ENCODE data around the gene TMEM132C. TPM values are rescaled to one million over a fixed set of nuclear protein-coding genes. Genes with fewer than 3 reads are reported as not detected.

The TMEM132C gene
- total and polyA plus RNA-seq, 2 donors (not counting 1 experiment from before 2014, with no cell fraction given) = not detected

- H3K4me3 Mint-ChIP-seq = no peak overlapping the region
- H3K36me3 ChIP-seq (replicated peaks in 1 of 2; ENCODE audit: control extremely low read depth in 1 of 2, control insufficient read depth in 1 of 2, extremely low read depth in 1 of 2, insufficient read depth in 2 of 2, low read length in 1 of 2) = no peaks in the 10 kb centered on the region
- POLR2A ChIA-PET = no interaction called here
Observed at GRCh38 chr12:128336204-128337070, 69.5 kb downstream of the TMEM132C start.

GRCh38 chr12:128337071-128337345 is 70.0 kb downstream of the TMEM132C start:
- WGBS (ENCODE audit: insufficient coverage) = 32% methylated on average over 3 of the region's 4 CpGs
- Histone ChIP-seq H3K4me1 (ENCODE audit: control insufficient read depth in 2 of 2, insufficient read depth in 2 of 2, low read length in 2 of 2) (no peaks in the 10 kb centered on the region), H3K27me3 (replicated peaks in 1 of 4; ENCODE audit: control extremely low read depth in 1 of 4, control insufficient read depth in 3 of 4, insufficient read depth in 4 of 4, low read length in 3 of 4) (no peaks in the 10 kb centered on the region), H3K9ac (ENCODE audit: low read length) (no peak overlapping the region), H3K27ac (ENCODE audit: low read length in 2 of 2) (no peak overlapping the region), H4K20me1 (ENCODE audit: control insufficient read depth, insufficient read depth, low read length, poor library complexity, severe bottlenecking) (no peaks in the 10 kb centered on the region), H3K9me3 (ENCODE audit: control extremely low read depth in 1 of 3, control insufficient read depth in 2 of 3, insufficient read depth in 1 of 3, low read length in 2 of 3) (peaks cover 0 to 15% (median 0%) of the 10 kb centered on the region in 3 donors), H3K4me2 (replicated peaks; ENCODE audit: low read depth, low read length, poor library complexity, severe bottlenecking) (no peak overlapping the region), H3K4me3 (ENCODE audit: control extremely low read depth in 1 of 5, extremely low read depth in 1 of 5, insufficient read depth in 1 of 5, low read depth in 2 of 5, low read length in 4 of 5) (no peak overlapping the region), H3K79me2 (ENCODE audit: control insufficient read depth, insufficient read depth, low read length) (no peaks in the 10 kb centered on the region), H2AFZ (ENCODE audit: insufficient read depth, low read depth, low read length, poor library complexity, severe bottlenecking) (no peak overlapping the region), H3K36me3 (replicated peaks in 1 of 2; ENCODE audit: control extremely low read depth in 1 of 2, control insufficient read depth in 1 of 2, extremely low read depth in 1 of 2, insufficient read depth in 2 of 2, low read length in 1 of 2) (no peaks in the 10 kb centered on the region)
- Mint-ChIP-seq H3K4me1 (no peaks in the 10 kb centered on the region), H3K9me3 (ENCODE audit: insufficient read depth) (peaks cover 5% of the 10 kb centered on the region), H3K4me3 (no peak overlapping the region), H3K27ac (no peak overlapping the region), H3K27me3 (peaks cover 7% of the 10 kb centered on the region)
- intact Hi-C loops (cut with micrococcal nuclease) = no loop called here
- no peak for DNase-seq
- ATAC-seq (ENCODE audit: low read depth) = no peak
- POLR2A ChIA-PET = no interaction called here
- TF ChIP-seq EZH2 (IDR thresholded peaks at IDR 0.05; ENCODE audit: borderline replicate concordance, insufficient read depth, low read depth, low read length, poor library complexity, severe bottlenecking) (no peak), CTCF (IDR thresholded peaks at IDR 0.05) (no peak)
- CTCF ChIA-PET = no interaction called here

More at GRCh38 chr12:128336204-128337070, 69.5 kb downstream of the TMEM132C start:
- Histone ChIP-seq H3K4me1 (ENCODE audit: control insufficient read depth in 2 of 2, insufficient read depth in 2 of 2, low read length in 2 of 2) (no peaks in the 10 kb centered on the region), H4K20me1 (ENCODE audit: control insufficient read depth, insufficient read depth, low read length, poor library complexity, severe bottlenecking) (no peaks in the 10 kb centered on the region), H3K9ac (ENCODE audit: low read length) (no peak overlapping the region), H3K27me3 (replicated peaks in 1 of 4; ENCODE audit: control extremely low read depth in 1 of 4, control insufficient read depth in 3 of 4, insufficient read depth in 4 of 4, low read length in 3 of 4) (no peaks in the 10 kb centered on the region), H3K27ac (ENCODE audit: low read length in 2 of 2) (no peak overlapping the region), H2AFZ (ENCODE audit: insufficient read depth, low read depth, low read length, poor library complexity, severe bottlenecking) (no peak overlapping the region), H3K4me3 (ENCODE audit: control extremely low read depth in 1 of 5, extremely low read depth in 1 of 5, insufficient read depth in 1 of 5, low read depth in 2 of 5, low read length in 4 of 5) (no peak overlapping the region), H3K79me2 (ENCODE audit: control insufficient read depth, insufficient read depth, low read length) (no peaks in the 10 kb centered on the region), H3K4me2 (replicated peaks; ENCODE audit: low read depth, low read length, poor library complexity, severe bottlenecking) (no peak overlapping the region), H3K9me3 (ENCODE audit: control extremely low read depth in 1 of 3, control insufficient read depth in 2 of 3, insufficient read depth in 1 of 3, low read length in 2 of 3) (peaks cover 0 to 15% (median 0%) of the 10 kb centered on the region in 3 donors)
- TF ChIP-seq EZH2 (IDR thresholded peaks at IDR 0.05; ENCODE audit: borderline replicate concordance, insufficient read depth, low read depth, low read length, poor library complexity, severe bottlenecking) = no peak
- Mint-ChIP-seq H3K9me3 (ENCODE audit: insufficient read depth) (peaks cover 6% of the 10 kb centered on the region), H3K27ac (no peak overlapping the region), H3K4me1 (no peaks in the 10 kb centered on the region), H3K27me3 (peaks cover 7% of the 10 kb centered on the region)
- 82% methylated on average over 1 of the region's 3 CpGs for WGBS (ENCODE audit: insufficient coverage)
- ATAC-seq (ENCODE audit: low read depth) (no peak), DNase-seq (no peak)
- CTCF ChIA-PET = no interaction called here
- intact Hi-C loops (cut with micrococcal nuclease) = no loop called here

Measured in B cell (primary cell).